Suppressor macrophage (primary cell): Measurements from ENCODE around the gene ATG5.
A peak's percentile ranks its signal among the peaks of the same experiment; 100 is the strongest.
"Not testable (repeated sequence)": the region's sequence is repeated elsewhere in the genome, so short reads cannot be mapped to it uniquely, and the experiment has no call there.

ENCODE experiments used
- DNase-seq, 4 experiments: peaks; one replicate each; pipeline ENCODE4 v3.0.0-alpha.2; 2020 to 2022

Gene ATG5

DNA sequence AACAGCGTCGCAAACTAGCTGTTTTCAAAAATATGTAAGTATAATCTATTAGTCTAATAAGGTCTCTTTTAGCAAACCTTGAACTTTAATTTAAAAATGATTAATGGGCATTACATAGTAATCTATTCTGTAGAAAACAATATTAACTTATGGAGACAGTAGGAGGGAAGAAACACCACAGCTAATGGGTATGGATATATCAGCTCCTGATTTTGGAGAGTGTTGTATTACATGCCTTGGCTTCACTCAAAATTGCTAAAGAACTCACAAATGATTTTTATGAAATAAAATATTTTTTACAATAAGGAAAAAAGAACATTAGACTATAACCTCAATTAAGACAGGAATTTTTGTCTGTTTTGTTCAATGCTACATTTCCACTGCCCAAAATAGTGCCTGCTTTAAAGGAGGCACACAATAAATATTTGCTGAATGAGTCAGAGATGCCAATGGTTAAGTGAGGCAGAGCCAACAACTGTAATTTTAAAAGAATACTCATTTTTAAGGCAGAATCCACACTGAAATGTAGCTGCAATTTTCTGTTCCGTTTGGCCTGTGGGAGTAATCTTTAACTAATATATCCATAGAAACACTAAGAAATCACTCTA, 15.7 kb downstream of the ATG5 start:
- DNase-seq, result no peak

DNA sequence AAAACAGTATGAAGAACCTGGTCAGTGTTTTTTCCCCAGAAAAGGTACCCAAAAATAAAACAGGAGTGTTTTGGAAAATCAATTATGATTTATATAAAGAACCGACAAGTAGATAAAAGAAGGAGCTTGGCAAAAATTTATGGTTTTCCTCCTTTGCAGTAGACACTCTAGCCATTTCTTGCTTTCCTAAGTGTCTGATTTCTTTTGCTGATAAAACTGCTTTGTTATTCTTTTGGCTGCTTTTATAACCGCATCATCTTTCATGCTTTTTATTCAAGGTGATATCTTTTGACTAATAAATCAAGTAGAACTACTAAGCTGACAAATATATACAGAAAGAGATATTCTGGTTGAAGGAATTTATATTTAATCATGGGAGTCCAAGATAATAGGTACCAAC, 16.6 kb downstream of the ATG5 start:
- no peak for DNase-seq

DNA sequence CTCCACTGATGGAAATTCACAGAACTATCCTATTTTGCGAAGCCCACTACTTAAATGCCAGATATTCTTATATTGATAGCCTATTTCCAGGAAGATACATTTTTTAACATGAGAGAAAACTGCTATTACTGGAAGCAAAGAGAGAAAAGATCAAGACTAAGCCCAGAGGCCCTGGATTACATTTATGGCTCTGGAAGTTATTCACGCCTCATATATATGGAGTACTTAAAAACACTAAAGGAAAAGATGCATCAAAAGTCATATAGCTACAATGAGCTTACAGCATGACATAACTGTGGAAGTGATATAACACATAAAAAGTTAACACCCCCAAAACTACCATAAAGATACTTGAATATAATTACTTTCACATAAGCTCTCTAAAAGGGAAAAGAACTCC, 19.8 kb downstream of the ATG5 start:
- no peak for DNase-seq

DNA sequence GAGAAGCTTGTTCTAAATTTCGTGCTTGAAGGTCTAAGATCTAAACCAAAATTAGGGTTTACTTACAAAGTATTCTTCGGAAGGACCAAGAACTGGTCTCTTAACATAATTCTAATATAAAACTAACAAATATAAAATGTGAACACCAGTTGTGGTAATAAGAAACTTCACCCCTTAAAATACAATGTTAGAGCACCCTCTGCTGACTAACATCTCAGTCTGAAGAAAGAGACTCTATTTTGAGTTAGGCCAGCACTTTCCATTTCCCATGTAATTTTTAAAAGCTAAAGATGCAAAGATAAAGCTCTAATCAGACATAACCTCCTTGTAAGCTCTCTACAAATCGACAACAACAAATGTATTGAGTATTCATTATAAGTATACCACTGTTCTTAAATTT, 24.6 kb downstream of the ATG5 start:
- DNase-seq, result peak; percentile 7 to 62 (median 46)

DNA sequence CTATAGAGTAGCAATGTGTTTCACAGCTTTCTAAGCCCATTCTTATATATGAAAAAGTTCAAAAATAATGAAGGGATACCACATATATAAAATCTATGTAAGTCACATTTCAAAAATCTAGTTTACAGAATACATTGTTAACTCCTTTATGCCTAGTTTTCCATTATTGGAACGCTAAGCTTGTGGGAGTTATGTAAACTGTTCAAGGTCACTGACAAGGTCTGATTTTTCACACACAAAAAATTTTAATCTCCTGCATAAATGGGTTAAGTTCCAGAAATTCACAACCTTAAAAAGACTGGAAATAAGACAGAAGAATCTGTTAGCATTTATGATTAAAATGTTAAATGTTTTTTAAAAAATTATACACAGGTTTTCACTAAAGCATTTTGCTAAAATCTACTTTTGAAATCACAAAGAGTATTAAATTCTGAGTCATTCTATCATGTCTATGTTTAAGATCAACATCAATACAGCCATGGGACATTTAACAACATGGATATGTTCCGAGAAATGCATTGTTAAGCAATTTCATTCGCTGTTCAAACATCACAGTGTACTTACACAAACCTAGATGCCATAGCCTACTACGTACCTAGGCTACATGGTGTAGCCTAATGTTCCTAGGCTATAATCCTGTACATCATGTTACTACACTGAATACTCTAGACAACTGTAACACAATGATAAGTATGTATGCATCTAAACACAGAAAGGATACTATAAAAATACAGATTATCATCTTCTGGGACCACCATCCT, 25.4 kb downstream of the ATG5 start:
- no peak for DNase-seq

DNA sequence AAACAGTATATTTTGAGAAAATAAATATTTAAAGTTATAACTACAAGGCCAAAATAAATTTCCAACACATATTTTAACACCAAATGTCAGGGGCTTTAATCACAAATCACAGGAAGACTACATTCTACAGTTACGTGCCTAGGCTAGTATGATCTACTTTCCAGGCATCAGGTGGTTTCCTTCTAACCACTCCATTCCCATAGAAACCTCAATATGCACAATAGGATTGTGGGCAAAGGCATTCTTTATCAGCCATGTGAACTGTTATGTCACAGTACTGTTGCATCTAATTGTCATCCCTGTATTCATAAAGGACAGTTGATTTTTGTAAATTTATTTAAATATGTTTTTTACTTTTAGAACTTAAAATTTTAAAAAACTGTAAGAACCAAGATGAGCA, 32.4 kb downstream of the ATG5 start:
- no peak for DNase-seq

DNA sequence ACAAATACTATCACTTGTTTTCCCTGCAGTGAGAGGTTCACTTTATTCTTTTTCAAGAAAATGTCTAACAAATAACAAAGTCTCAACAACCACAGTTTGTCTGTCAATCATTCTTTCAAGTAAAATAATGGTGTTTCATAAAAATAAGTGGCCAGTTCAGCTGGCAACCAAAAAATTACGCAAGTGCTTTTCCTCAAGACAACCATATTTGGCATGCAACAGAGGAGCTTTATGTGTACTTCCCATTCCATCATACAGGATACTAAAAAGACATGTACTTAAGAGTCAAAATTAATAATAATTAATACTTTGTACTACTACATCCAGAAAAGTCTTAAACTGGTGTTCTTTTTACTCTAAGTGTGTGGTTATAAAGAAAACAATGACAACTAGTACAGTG, 34.6 kb downstream of the ATG5 start:
- DNase-seq, result no peak

DNA sequence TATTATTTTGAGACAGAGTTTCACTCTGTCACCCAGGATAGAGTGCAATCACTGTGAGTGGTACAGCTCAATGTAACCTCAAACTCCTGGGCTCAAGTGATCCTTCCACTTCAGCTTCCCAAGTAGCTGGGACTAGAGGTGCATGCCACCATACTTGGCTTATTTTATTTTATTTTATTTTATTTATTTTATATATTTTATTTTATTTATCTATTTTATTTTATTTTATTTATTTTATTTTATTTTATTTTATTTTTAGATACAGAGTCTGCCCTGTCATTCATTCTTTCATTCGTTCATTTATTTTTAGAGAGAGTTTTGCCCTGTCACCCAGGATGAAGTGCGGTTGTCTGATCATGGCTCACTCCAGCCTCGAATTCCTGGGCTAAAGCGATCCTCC, 35.5 kb downstream of the ATG5 start:
- DNase-seq, result no peak

DNA sequence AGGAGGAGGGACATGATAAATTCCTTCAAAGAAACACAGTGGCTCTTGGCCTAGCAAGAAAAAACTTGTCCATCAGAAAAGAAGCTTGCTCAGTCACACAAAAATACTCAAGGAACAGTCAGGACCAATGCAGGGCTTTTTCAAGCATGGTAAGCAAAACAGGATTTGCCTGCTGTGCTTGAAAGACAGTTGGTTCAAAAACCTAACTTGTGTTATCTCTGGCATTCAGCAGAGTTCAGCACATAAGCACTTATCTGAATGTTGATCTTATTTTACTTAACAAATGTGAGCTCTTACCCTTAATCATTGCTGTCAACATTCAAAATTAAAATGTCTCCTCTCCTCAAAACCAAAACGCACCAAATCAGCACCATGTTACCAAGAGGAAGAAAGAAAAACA, 38.3 kb downstream of the ATG5 start:
- no peak for DNase-seq

DNA sequence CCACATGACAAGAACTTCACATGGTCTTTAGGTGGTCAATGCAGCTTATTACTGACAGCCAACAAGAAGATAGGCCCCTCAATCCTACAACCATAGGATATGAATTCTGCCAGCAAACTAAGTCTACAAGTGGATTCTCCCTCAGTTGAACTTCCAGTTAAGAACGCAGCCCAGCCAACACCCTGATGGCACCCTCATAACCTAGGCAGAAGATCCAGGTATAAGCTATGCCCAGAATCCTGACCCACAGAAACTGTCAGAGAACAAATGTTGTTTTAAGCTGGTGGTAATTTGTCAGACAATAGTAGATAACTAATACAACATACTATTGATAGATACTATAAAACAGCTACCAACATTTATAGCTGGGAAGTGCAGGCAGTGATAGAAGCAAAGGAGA, 38.8 kb downstream of the ATG5 start:
- no peak for DNase-seq

DNA sequence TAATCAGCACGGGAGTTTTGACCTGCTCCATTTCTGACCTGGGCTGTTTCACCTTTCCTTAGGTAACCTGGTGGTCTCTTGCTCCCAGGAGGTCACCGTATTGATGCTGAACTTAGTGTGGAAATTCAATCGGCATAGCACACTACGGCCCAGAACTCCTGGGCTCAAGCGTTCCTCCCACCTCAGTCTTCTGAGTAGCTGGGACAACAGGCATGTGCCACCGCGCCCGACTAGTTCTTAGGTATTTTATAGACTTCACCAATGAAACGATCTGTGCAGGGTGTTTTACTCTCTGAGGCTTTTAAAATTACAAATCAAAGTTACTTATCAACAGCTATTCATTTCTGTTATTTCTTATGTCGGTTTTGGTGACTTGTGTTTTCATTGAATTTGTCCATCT, 42.1 kb downstream of the ATG5 start:
- DNase-seq, result no peak

DNA sequence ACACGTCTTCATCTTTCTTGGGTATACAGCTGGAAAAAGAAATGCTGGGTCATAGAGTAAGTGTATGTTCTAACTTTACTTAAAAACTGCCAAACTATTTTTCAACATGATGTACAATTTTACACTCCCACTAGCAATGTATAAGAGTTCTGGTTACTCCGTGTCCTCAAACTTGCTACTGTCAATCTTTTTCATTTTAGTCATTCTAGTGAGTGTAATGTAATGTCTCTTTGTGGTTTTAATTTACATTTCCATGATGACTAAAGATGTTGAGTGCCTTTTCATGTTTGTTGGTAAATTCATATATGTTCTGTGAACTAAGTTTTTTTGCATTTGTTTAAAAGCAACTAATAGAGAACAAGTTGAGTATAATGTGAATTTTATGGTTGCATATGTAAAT, 43.9 kb downstream of the ATG5 start:
- no peak for DNase-seq

DNA sequence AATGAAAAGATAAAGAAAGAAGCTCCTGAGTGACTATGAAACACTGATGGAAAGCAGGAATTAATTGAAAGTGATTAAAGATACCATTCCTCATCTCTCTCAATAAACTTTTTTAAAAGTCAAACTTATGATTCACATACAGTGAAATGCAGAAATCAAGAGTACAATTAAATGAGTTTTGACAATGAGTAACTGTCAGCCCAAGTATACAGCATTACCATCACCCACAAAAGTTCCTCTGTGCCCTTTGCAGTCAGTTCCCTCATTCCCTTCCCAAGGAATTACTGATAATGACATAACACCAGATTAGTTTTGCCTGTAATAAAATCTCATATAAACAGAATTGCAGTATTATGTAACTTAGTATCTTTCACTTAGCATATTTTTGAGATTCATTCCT, 44.5 kb downstream of the ATG5 start:
- DNase-seq, result peak in 2 of 4 experiments; percentile 19 to 24

DNA sequence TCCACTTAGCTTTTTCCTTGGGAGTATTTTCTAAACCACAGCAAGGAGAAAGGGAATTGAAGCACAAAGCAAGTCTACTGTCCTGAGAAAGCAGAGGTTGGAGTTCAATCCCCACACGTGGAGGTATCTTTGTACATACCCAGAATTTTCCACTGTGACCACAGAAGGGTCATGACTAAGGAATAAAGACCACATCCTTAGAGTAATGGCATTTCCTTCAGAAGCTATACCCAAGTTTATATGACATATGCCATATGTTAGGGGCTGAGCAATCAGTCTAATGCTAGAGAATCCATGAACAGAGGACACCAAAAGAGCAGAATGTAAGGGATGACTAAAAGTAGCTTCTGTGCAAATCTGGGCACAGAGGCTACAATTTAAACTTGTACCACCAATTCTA, 46.4 kb downstream of the ATG5 start:
- DNase-seq, result no peak

DNA sequence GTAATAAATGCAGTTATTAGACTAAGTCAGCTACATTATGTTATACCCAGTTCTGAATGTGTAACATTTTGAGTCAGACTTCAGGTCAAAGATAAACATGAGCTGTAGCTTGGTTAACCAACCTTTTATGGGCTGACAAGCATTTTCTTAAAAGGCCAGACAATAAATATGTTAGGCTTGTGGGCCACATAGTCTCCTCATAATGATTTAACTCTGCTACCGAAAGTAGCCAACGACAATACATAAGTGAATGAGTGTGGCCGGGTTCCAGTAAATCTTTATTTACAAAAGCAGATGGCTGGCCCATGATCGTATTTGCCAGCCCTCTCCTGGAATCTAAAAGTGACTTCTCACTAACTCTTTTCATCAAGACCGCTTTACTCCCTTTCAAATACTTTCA, 49.9 kb downstream of the ATG5 start:
- DNase-seq, result no peak

DNA sequence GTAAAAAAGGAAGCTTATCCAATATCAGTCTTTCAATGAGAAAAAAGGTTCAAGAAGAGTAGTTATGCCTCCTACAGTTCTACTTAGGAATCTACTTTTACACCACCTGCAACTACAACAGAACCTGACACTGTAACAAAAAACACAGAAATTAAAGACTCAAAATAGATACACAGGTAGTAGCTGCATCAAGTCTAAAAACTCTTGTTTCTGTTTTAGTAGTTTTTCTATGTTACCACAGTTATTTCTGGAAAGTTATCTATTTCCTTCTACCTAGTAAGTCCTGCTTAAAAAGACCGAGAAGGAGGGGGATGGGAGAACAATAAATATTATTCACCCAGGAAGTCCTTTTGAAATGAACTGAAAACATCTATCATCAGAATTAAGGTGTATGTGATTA, 52.5 kb downstream of the ATG5 start:
- DNase-seq, result no peak

DNA sequence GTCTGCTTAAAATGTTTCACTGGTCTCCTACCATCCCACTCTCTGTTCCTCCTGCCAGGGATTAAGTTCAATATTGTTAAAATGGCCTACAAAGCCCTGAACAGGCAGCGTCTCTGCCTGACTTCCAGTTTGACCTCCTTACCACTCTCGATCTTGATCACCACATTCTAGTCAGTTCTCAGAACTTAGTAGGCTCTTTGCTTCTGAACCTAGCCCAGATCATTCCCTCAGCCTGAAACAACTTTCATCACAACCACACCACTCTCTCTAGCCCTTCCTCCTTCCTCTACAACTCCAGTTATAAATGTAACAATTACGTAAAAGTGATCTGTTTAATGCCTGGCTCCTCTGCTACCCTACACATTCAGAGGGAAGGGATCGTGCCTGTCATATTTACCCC, 53.3 kb downstream of the ATG5 start:
- no peak for DNase-seq

DNA sequence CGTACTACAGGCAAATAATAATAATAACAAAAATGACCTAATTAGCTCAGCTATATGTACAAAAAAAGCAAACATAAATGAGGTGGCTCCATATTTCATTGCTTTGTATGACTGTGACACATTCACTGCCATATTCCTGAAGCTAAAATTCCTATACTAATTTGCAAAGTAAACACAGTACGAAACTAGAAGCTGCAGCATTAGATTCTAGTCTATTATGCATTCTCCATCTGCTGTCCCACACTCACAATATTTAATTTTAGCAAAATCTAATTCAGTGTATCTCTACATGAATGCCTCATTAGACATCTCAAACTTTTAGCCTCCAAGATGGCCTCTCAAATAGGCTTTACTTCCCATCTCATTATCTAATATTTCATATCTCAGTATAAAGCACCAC, 55.1 kb downstream of the ATG5 start:
- DNase-seq, result no peak

DNA sequence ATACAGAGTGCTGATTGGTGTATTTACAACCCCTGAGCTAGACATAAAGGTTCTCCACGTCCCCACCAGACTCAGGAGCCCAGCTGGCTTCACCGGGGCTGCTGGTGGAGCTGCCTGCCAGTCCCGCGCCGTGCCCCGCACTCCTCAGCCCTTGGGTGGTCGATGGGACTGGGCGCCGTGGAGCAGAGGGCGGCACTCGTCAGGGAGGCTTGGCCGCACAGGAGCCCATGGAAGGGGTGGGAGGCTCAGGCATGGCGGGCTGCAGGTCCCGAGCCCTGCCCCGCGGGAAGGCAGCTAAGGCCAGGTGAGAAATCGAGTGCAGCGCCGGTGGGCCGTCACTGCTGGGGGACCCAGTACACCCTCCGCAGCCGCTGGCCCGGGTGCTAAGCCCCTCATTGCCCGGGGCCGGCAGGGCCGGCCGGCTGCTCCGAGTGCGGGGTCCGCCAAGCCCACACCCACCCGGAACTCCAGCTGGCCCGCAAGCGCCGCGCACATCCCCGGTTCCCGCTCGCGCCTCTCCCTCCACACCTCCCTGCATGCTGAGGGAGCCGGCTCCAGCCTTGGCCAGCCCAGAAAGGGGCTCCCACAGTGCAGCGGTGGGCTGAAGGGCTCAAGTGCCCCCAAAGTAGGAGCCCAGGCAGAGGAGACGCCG, 56.2 kb downstream of the ATG5 start:
- not testable (repeated sequence) for DNase-seq

DNA sequence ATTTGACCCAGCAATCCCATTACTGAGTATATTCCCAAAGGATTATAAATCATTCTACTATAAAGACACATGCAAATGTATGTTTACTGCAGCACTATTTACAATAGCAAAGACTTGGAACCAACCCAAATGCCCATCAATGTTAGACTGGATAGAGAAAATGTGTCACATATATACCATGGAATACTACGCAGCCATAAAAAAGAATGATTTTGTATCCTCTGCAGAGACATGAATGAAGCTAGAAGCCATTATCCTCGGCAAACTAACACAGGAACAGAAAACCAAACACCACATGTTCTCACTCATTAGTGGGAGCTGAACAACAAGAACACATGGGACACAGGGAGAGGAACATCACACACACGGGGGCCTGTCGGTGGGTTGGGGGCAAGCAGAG, 57.1 kb downstream of the ATG5 start:
- DNase-seq, result not testable (repeated sequence)

DNA sequence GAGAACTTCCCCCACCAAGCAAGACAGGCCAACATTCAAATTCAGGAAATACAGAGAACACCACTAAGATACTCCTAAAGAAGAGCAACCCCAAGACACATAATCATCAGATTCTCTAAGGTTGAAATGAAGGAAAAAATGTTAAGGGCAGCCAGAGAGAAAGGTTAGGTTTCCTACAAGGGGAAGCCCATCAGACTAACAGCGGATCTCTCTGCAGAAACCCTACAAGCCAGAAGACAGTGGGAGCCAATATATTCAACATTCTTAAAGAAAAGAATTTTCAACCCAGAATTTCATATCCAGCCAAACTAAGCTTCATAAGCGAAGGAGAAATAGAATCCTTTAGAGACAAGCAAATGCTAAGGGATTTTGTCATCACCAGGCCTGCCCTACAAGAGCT, 61.1 kb downstream of the ATG5 start:
- not testable (repeated sequence) for DNase-seq

DNA sequence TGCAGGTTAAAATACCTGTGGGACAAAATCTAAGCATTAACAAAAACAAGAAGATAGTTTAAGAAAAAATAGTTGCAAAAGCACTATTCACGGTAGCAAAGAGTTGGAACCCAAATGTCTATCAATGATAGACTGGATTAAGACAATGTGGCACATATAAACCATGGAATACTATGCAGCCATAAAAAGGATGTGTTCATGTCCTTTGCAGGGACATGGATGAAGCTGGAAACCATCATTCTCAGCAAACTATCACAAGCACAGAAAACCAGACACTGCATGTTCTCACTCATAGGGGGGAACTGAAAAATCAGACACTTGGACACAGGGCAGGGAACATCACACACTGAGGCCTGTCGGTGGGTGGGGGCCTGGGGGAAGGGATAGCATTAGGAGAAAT, 65.8 kb downstream of the ATG5 start:
- not testable (repeated sequence) for DNase-seq

DNA sequence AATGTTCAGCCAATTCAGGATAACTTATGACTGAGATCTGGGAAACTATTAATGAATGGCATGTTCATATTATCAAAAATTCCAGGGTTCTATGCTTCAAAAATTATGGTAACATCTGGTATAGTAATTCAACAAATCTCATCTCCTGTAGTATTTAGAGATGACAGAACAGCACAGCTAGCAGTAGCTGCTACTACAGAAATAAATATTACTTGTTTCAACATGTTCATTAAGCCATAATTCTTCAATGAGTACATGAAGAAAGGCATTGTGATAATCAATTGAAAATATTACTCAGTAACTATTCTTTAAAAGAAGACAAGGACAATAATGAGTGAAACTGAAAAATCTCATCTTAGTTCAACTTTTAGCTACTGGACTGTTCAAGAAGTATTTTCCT, 66.8 kb downstream of the ATG5 start:
- no peak for DNase-seq

DNA sequence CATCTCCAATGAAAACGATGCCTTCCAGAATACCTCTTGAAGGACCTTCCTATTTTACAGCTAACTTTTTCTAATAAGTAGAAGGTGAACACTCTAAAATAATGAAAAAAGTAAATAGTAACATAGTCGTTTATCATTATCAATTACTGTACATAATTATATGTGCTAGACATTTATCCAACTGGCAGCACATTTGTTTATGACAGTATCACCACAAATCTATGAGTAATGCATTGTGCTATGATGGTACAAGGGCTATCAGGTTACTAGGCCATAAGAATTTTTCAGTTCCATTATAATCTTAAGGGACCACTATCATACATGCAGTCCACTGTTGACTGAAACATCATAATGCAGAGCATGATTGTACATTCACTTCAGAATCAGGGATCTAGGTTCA, 68.4 kb downstream of the ATG5 start:
- DNase-seq, result peak in 1 of 4 experiments; percentile 3
